Hepatocyte (in vitro differentiated cells): ENCODE data around the gene CALY. TPM values are rescaled to one million over a fixed set of nuclear protein-coding genes. Genes with fewer than 3 reads are reported as not detected.

Experiments
- DNase-seq: peaks from one replicate; pipeline ENCODE4 v3.0.0-alpha.2; 2016; ENCODE audit warnings: low spot score
- H2AFZ ChIP-seq: fragments of 200-600 bp; sonication (generic); 2 replicates; pipeline ENCODE4 v1.6.0; 2016; ENCODE audit warnings: antibody characterized with exemption, mild to moderate bottlenecking
- H3K27ac ChIP-seq: fragments of 200-600 bp; sonication (generic); 2 replicates; pipeline ENCODE4 v1.5.1; 2016; ENCODE audit warnings: mild to moderate bottlenecking
- H3K27me3 ChIP-seq: fragments of 200-600 bp; sonication (generic); 2 replicates; pipeline ENCODE4 v1.6.1; 2016
- H3K36me3 ChIP-seq: fragments of 200-600 bp; sonication (generic); replicated peaks from 2 replicates; pipeline ENCODE4 v1.5.1; 2016; ENCODE audit warnings: low read depth; ENCODE audit not compliant: insufficient read depth
- H3K4me1 ChIP-seq: fragments of 200-600 bp; sonication (generic); 2 replicates; pipeline ENCODE4 v1.5.1; 2016; ENCODE audit warnings: mild to moderate bottlenecking, moderate library complexity; ENCODE audit not compliant: insufficient read depth
- H3K4me2 ChIP-seq: fragments of 200-600 bp; sonication (generic); 2 replicates; pipeline ENCODE4 v1.6.0; 2016
- H3K4me3 ChIP-seq: fragments of 200-600 bp; sonication (generic); 2 replicates; pipeline ENCODE4 v1.5.1; 2016; ENCODE audit warnings: mild to moderate bottlenecking
- H3K79me2 ChIP-seq: fragments of 200-600 bp; sonication (generic); 2 replicates; pipeline ENCODE4 v1.6.0; 2017; ENCODE audit warnings: mild to moderate bottlenecking
- H3K9me2 ChIP-seq: fragments of 200-600 bp; sonication (generic); replicated peaks from 2 replicates; pipeline ENCODE4 v1.6.0; 2017; ENCODE audit warnings: mild to moderate bottlenecking; ENCODE audit not compliant: insufficient read depth
- H3K9me3 ChIP-seq: fragments of 200-600 bp; sonication (generic); 2 replicates; pipeline ENCODE4 v1.5.1; 2016; ENCODE audit warnings: low read depth, mild to moderate bottlenecking
- H4K20me1 ChIP-seq: fragments of 200-600 bp; sonication (generic); 2 replicates; pipeline ENCODE4 v1.6.0; 2016; ENCODE audit warnings: mild to moderate bottlenecking; ENCODE audit not compliant: insufficient read depth, poor library complexity, severe bottlenecking
- CTCF ChIP-seq: fragments of 200-600 bp; sonication (generic); IDR thresholded peaks from 2 replicates; pipeline ENCODE4 v1.5.1; 2016; ENCODE audit warnings: antibody characterized with exemption, mild to moderate bottlenecking; ENCODE audit not compliant: poor library complexity
- EZH2 ChIP-seq: fragments of 200-600 bp; sonication (generic); IDR thresholded peaks from 2 replicates; pipeline ENCODE4 v1.6.1; 2016; ENCODE audit warnings: antibody characterized with exemption, mild to moderate bottlenecking, borderline replicate concordance
- EZH2phosphoT487 ChIP-seq: fragments of 200-600 bp; sonication (generic); IDR thresholded peaks from one replicate; pipeline ENCODE4 v1.6.1; 2018; ENCODE audit warnings: antibody characterized with exemption, mild to moderate bottlenecking, low read depth, moderate library complexity; ENCODE audit not compliant: unreplicated experiment, severe bottlenecking
- WGBS: methylation state at CpG from one replicate; pipeline ENCODE4 v1.1.6; 2016; ENCODE audit warnings: low lambda C conversion rate; ENCODE audit errors: missing lambda C conversion rate; 5-methylcytosine and 5-hydroxymethylcytosine counted together
- polyA plus RNA-seq: library from polyadenylated mRNA; unstranded; fragments of >200 nt; fragmentation: Nextera tagmentation; extraction: Ambion mirVana; gene quantifications from 2 replicates; pipeline ENCODE4 v1.2.1, GENCODE V29; 2016
- total RNA-seq: library from RNA; depleted of rRNA; stranded (reverse); fragments of >200 nt; gene quantifications from 2 replicates; pipeline ENCODE4 v1.2.3, GENCODE V29; 2014

Gene CALY
- total and polyA plus RNA-seq, 2 experiments from 2014 or later, result 2.3 to 3.7 TPM

GRCh38 chr10:133292919-133293809, 43.5 kb downstream of the CALY start:
- Histone ChIP-seq H3K9me2 (no peaks in the 10 kb centered on the region), H3K36me3 (peaks cover 2% of the 10 kb centered on the region), H3K9me3 (no peaks in the 10 kb centered on the region), H3K27ac (no peak overlapping the region), H3K4me1 (no peaks in the 10 kb centered on the region), H3K27me3 (no peaks in the 10 kb centered on the region), H3K79me2 (no peaks in the 10 kb centered on the region), H3K4me2 (no peak overlapping the region), H4K20me1 (no peaks in the 10 kb centered on the region), H2AFZ (no peak overlapping the region), H3K4me3 (no peak overlapping the region)
- no peak for DNase-seq
- WGBS, result 94% methylated on average over 33 of the region's 38 CpGs
- TF ChIP-seq CTCF (no peak), EZH2phosphoT487 (no peak), EZH2 (no peak)

- no peaks in the 10 kb centered on the region for H3K9me2 ChIP-seq
- H3K36me3 ChIP-seq, result peaks cover 2% of the 10 kb centered on the region
- H2AFZ ChIP-seq, result no peak overlapping the region
- no peaks in the 10 kb centered on the region for H3K4me1 ChIP-seq
- H3K79me2 ChIP-seq, result no peaks in the 10 kb centered on the region
- no peak overlapping the region for H3K4me3 ChIP-seq
- H3K27ac ChIP-seq, result no peak overlapping the region
- WGBS, result 91% methylated on average over 24 of the region's 24 CpGs
- TF ChIP-seq EZH2phosphoT487, result no peak
- TF ChIP-seq EZH2, result no peak
- no peak for TF ChIP-seq CTCF
- no peaks in the 10 kb centered on the region for H4K20me1 ChIP-seq
- no peak for DNase-seq
- no peaks in the 10 kb centered on the region for H3K27me3 ChIP-seq
- H3K4me2 ChIP-seq, result no peak overlapping the region
- no peaks in the 10 kb centered on the region for H3K9me3 ChIP-seq
Measured at GRCh38 chr10:133289761-133290160, 46.9 kb downstream of the CALY start.

DNA sequence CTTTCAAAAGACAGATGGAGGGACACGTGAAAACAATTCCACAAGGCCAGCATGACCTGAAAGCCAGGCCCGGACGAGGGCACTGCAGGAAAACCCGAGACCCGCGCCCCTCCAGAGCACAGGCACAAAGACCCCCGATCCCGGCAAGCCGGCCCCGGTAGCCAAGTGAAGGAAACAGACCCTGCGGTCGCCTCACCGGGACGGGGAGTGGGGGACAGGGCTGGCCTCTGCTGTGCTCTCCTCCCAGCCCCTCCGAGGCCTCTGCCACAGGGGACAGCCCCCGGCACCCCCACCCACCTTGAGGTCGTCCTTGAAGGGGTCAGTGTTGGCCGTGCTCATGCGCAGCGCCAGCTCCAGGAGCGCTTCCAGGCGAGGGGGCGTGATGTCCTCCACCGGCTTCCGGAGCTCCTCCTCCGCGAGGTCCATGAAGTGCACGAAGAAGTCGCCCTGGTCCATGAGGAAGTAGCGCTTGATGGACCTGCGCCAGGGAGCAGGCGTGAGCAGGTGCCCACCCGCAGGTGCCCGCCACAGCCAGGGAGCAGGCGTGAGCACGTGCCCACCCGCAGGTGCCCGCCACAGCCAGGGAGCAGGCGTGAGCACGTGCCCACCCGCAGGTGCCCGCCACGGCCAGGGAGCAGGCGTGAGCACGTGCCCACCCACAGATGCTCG, 48.7 kb downstream of the CALY start:
- H3K4me3 ChIP-seq, result no peak overlapping the region
- H3K36me3 ChIP-seq, result peaks cover 2% of the 10 kb centered on the region
- 99% methylated on average over 31 of the region's 46 CpGs for WGBS
- no peaks in the 10 kb centered on the region for H4K20me1 ChIP-seq
- no peaks in the 10 kb centered on the region for H3K9me2 ChIP-seq
- no peak overlapping the region for H2AFZ ChIP-seq
- H3K79me2 ChIP-seq, result no peaks in the 10 kb centered on the region
- no peak for DNase-seq
- H3K4me1 ChIP-seq, result no peaks in the 10 kb centered on the region
- no peak for TF ChIP-seq EZH2
- TF ChIP-seq CTCF, result no peak
- TF ChIP-seq EZH2phosphoT487, result no peak
- no peak overlapping the region for H3K4me2 ChIP-seq
- no peaks in the 10 kb centered on the region for H3K9me3 ChIP-seq
- no peaks in the 10 kb centered on the region for H3K27me3 ChIP-seq
- no peak overlapping the region for H3K27ac ChIP-seq
